Naive thymus-derived CD4-positive, alpha-beta T cell (primary cell): ENCODE results near the gene SEC61G. TPM values are rescaled to one million over a fixed set of nuclear protein-coding genes. Genes with fewer than 3 reads are reported as not detected.

ENCODE experiments used
- ATAC-seq: fragments of 150-1000 bp; cut with Tn5 transposase; 2 replicates; pipeline ENCODE4 v1.10.0; 2021; ENCODE audit warnings: mild to moderate bottlenecking, moderate library complexity
- CTCF ChIA-PET: fragments of 350-600 bp; sonication (Branson Sonifier 250); formaldehyde crosslinking; loops from one replicate; lab custom pipeline; 2021; ENCODE audit warnings: antibody characterized with exemption; lab: Charles Lee
- POLR2A ChIA-PET: fragments of 350-600 bp; sonication (Branson Sonifier 250); formaldehyde crosslinking; loops from one replicate; lab custom pipeline; 2021; ENCODE audit warnings: antibody characterized with exemption, inconsistent platforms; lab: Charles Lee
- DNase-seq, 9 donors: peaks; one replicate each; pipeline versions ENCODE4 v3.0.0 to v3.0.0-alpha.2; 2020 to 2022; ENCODE audit warnings: mixed read lengths in 1 of 9
- H3K27ac ChIP-seq: one replicate; pipeline ENCODE4 v1.7.0; 2013; ENCODE audit warnings: mild to moderate bottlenecking, low read depth, low read length, moderate library complexity
- H3K27me3 ChIP-seq, 2 donors: one replicate each; pipeline ENCODE4 v1.7.0; 2013; ENCODE audit warnings: low read length in 2 of 2, mild to moderate bottlenecking in 2 of 2, moderate library complexity in 2 of 2; ENCODE audit not compliant: control insufficient read depth in 2 of 2, insufficient read depth in 2 of 2
- H3K36me3 ChIP-seq, 3 experiments: 1 replicate in 2 of 3; 2 replicates in 1 of 3; pipeline ENCODE4 v1.7.0; 2013; ENCODE audit warnings: low read length in 3 of 3, mild to moderate bottlenecking in 3 of 3, moderate library complexity in 1 of 3; ENCODE audit not compliant: insufficient read depth in 3 of 3, control insufficient read depth in 2 of 3
- H3K4me1 ChIP-seq, 2 donors: one replicate each; pipeline ENCODE4 v1.7.0; 2013; ENCODE audit warnings: low read length in 2 of 2, mild to moderate bottlenecking in 2 of 2, moderate library complexity in 1 of 2; ENCODE audit not compliant: control insufficient read depth in 2 of 2, insufficient read depth in 2 of 2
- H3K4me3 ChIP-seq: 2 replicates; pipeline ENCODE4 v1.7.0; 2013; ENCODE audit warnings: mild to moderate bottlenecking, low read length
- H3K9me3 ChIP-seq, 3 experiments: 1 replicate in 2 of 3; 2 replicates in 1 of 3; pipeline ENCODE4 v1.7.0; 2013; ENCODE audit warnings: low read length in 3 of 3; ENCODE audit not compliant: control insufficient read depth in 2 of 3
- H3K27ac Mint-ChIP-seq, 9 donors: one replicate each; pipeline ENCODE4 v1.8.0; 2020 to 2022; ENCODE audit warnings: mixed read lengths in 9 of 9, mild to moderate bottlenecking in 8 of 9, moderate library complexity in 5 of 9, inconsistent platforms in 2 of 9
- H3K27me3 Mint-ChIP-seq, 5 donors: one replicate each; pipeline ENCODE4 v1.8.0; 2021 to 2022; ENCODE audit warnings: mixed read lengths in 5 of 5, mild to moderate bottlenecking in 1 of 5
- H3K36me3 Mint-ChIP-seq, 5 donors: one replicate each; pipeline ENCODE4 v1.8.0; 2020 to 2022; ENCODE audit warnings: mixed read lengths in 5 of 5, mild to moderate bottlenecking in 3 of 5, inconsistent platforms in 1 of 5
- H3K4me1 Mint-ChIP-seq, 7 donors: one replicate each; pipeline ENCODE4 v1.8.0; 2020 to 2022; ENCODE audit warnings: mixed read lengths in 7 of 7, mild to moderate bottlenecking in 3 of 7, inconsistent platforms in 1 of 7
- H3K4me3 Mint-ChIP-seq, 10 donors: one replicate each; pipeline ENCODE4 v1.8.0; 2020 to 2022; ENCODE audit warnings: mild to moderate bottlenecking in 10 of 10, mixed read lengths in 10 of 10, moderate library complexity in 6 of 10, inconsistent platforms in 2 of 10
- H3K9me3 Mint-ChIP-seq, 11 donors: one replicate each; pipeline ENCODE4 v1.8.0; 2020 to 2022; ENCODE audit warnings: mixed read lengths in 11 of 11, mild to moderate bottlenecking in 4 of 11, inconsistent platforms in 1 of 11, moderate library complexity in 1 of 11
- intact Hi-C, 2 donors: fragments of 100-400 bp; cut with micrococcal nuclease; formaldehyde crosslinking; loops; one replicate each; pipeline ENCODE4 v1.15.1; 2023
- polyA plus RNA-seq, 2 donors: library from polyadenylated mRNA; unstranded; fragments of 300-500 nt; fragmentation: Illumina TruSeq; gene quantifications; one replicate each; pipeline ENCODE4 v1.2.3, GENCODE V29; 2021
- total RNA-seq, 6 experiments: library from RNA in 5 of 6; stranded (reverse) in 5 of 6; gene quantifications; 1 replicate in 5 of 6; 2 replicates in 1 of 6; pipeline ENCODE4 v1.2.3 and lab custom pipeline; 2021 to 2026

Gene SEC61G
- total and polyA plus RNA-seq, 7 experiments from 2014 or later: 31.8 to 241 (median 49.3) TPM

- no peak overlapping the region for H3K4me3 Mint-ChIP-seq
- CTCF ChIA-PET: no interaction called here
- Histone ChIP-seq H3K27ac (no peak overlapping the region), H3K9me3 (no peaks in the 10 kb centered on the region), H3K4me1 (no peaks in the 10 kb centered on the region), H3K27me3 (no peaks in the 10 kb centered on the region), H3K36me3 (no peaks in the 10 kb centered on the region), H3K4me3 (no peak overlapping the region)
- no peak for ATAC-seq
- peaks cover 0 to 26% (median 14%) of the 10 kb centered on the region in 5 donors for H3K27me3 Mint-ChIP-seq
- intact Hi-C loops: no loop called here
- H3K36me3 Mint-ChIP-seq: peaks cover 0 to 1% (median 0%) of the 10 kb centered on the region in 5 donors
- peaks cover 0 to 2% (median 0%) of the 10 kb centered on the region in 11 donors for H3K9me3 Mint-ChIP-seq
- no peaks in the 10 kb centered on the region for H3K4me1 Mint-ChIP-seq
- H3K27ac Mint-ChIP-seq: no peak overlapping the region
- POLR2A ChIA-PET: no interaction called here
- no peak for DNase-seq
Observed at GRCh38 chr7:54796150-54796549, 37.1 kb upstream of the SEC61G start.

GRCh38 chr7:54792383-54792782 lies 33.4 kb upstream of the SEC61G start:
- Mint-ChIP-seq H3K4me1 (peaks cover 0 to 6% (median 4%) of the 10 kb centered on the region in 7 donors), H3K4me3 (no peak overlapping the region), H3K9me3 (peaks cover 0 to 2% (median 0%) of the 10 kb centered on the region in 11 donors), H3K36me3 (peaks cover 0 to 3% (median 0%) of the 10 kb centered on the region in 5 donors), H3K27me3 (peaks cover 18 to 36% (median 33%) of the 10 kb centered on the region in 5 donors), H3K27ac (no peak overlapping the region)
- ATAC-seq (no peak), DNase-seq (no peak)
- ChIA-PET POLR2A (no interaction called here), CTCF (no interaction called here)
- Histone ChIP-seq H3K27ac (no peak overlapping the region), H3K27me3 (no peaks in the 10 kb centered on the region), H3K36me3 (no peaks in the 10 kb centered on the region), H3K4me1 (no peaks in the 10 kb centered on the region), H3K4me3 (no peak overlapping the region), H3K9me3 (no peaks in the 10 kb centered on the region)
- intact Hi-C loops: no loop called here

GRCh38 chr7:54788664-54789063 lies 29.7 kb upstream of the SEC61G start:
- H3K27me3 Mint-ChIP-seq: peaks cover 18 to 54% (median 39%) of the 10 kb centered on the region in 5 donors
- ChIA-PET CTCF (no interaction called here), POLR2A (no interaction called here)
- H3K4me1 Mint-ChIP-seq: peaks cover 0 to 6% (median 4%) of the 10 kb centered on the region in 7 donors
- H3K36me3 ChIP-seq: no peaks in the 10 kb centered on the region
- intact Hi-C loops: no loop called here
- peak in 3 of 9 donors; percentile 2 to 23 (median 13) for DNase-seq
- peak; percentile 59 for ATAC-seq
- H3K4me3 ChIP-seq: no peak overlapping the region
- H3K4me1 ChIP-seq: no peaks in the 10 kb centered on the region
- peaks cover 0 to 3% (median 0%) of the 10 kb centered on the region in 5 donors for H3K36me3 Mint-ChIP-seq
- H3K4me3 Mint-ChIP-seq: peak overlapping the region in 5 of 10 donors; percentile 2 to 42 (median 25)
- H3K9me3 Mint-ChIP-seq: peaks cover 0 to 2% (median 0%) of the 10 kb centered on the region in 11 donors
- H3K27me3 ChIP-seq: no peaks in the 10 kb centered on the region
- H3K27ac Mint-ChIP-seq: no peak overlapping the region
- no peaks in the 10 kb centered on the region for H3K9me3 ChIP-seq
- H3K27ac ChIP-seq: no peak overlapping the region

GRCh38 chr7:54785261-54785660 lies 26.2 kb upstream of the SEC61G start:
- Histone ChIP-seq H3K4me3 (no peak overlapping the region), H3K36me3 (no peaks in the 10 kb centered on the region), H3K27me3 (no peaks in the 10 kb centered on the region), H3K9me3 (no peaks in the 10 kb centered on the region), H3K27ac (no peak overlapping the region), H3K4me1 (no peaks in the 10 kb centered on the region)
- ATAC-seq (no peak), DNase-seq (no peak)
- intact Hi-C loops: no loop called here
- H3K27me3 Mint-ChIP-seq: peaks cover 14 to 40% (median 35%) of the 10 kb centered on the region in 5 donors
- H3K36me3 Mint-ChIP-seq: no peaks in the 10 kb centered on the region
- H3K9me3 Mint-ChIP-seq: no peaks in the 10 kb centered on the region
- no peak overlapping the region for H3K4me3 Mint-ChIP-seq
- no peak overlapping the region for H3K27ac Mint-ChIP-seq
- POLR2A ChIA-PET: no interaction called here
- peaks cover 0 to 6% (median 4%) of the 10 kb centered on the region in 7 donors for H3K4me1 Mint-ChIP-seq
- CTCF ChIA-PET: no interaction called here

- DNase-seq: no peak
- no peak overlapping the region for H3K4me3 Mint-ChIP-seq
- H3K36me3 ChIP-seq: no peaks in the 10 kb centered on the region
- peaks cover 0 to 5% (median 4%) of the 10 kb centered on the region in 7 donors for H3K4me1 Mint-ChIP-seq
- no peak overlapping the region for H3K27ac ChIP-seq
- ChIA-PET CTCF (interaction anchor here (1.0 kb wide), 1 partner anchor 14 kb away, joined by 4 read pairs; no protein-coding TSS in a partner anchor), POLR2A (no interaction called here)
- H3K9me3 Mint-ChIP-seq: no peaks in the 10 kb centered on the region
- no peak for ATAC-seq
- no peaks in the 10 kb centered on the region for H3K36me3 Mint-ChIP-seq
- intact Hi-C loops: no loop called here
- H3K4me1 ChIP-seq: no peaks in the 10 kb centered on the region
- H3K27me3 ChIP-seq: no peaks in the 10 kb centered on the region
- H3K27ac Mint-ChIP-seq: no peak overlapping the region
- H3K4me3 ChIP-seq: no peak overlapping the region
- H3K27me3 Mint-ChIP-seq: peaks cover 9 to 40% (median 28%) of the 10 kb centered on the region in 5 donors
- H3K9me3 ChIP-seq: no peaks in the 10 kb centered on the region
Observed at GRCh38 chr7:54783952-54784351, 24.9 kb upstream of the SEC61G start.

- Mint-ChIP-seq H3K9me3 (peaks cover 0 to 1% (median 0%) of the 10 kb centered on the region in 11 donors), H3K27ac (no peak overlapping the region), H3K4me1 (no peaks in the 10 kb centered on the region), H3K4me3 (no peak overlapping the region), H3K36me3 (no peaks in the 10 kb centered on the region), H3K27me3 (peaks cover 3 to 36% (median 21%) of the 10 kb centered on the region in 5 donors)
- Histone ChIP-seq H3K4me3 (no peak overlapping the region), H3K9me3 (no peaks in the 10 kb centered on the region), H3K36me3 (no peaks in the 10 kb centered on the region), H3K27me3 (no peaks in the 10 kb centered on the region), H3K27ac (no peak overlapping the region), H3K4me1 (no peaks in the 10 kb centered on the region)
- intact Hi-C loops: no loop called here
- no peak for ATAC-seq
- POLR2A ChIA-PET: no interaction called here
- CTCF ChIA-PET: no interaction called here
- DNase-seq: no peak
Observed at GRCh38 chr7:54782829-54783228, 23.8 kb upstream of the SEC61G start.

GRCh38 chr7:54782314-54782713 lies 23.3 kb upstream of the SEC61G start:
- H3K27ac ChIP-seq: no peak overlapping the region
- intact Hi-C loops: no loop called here
- Mint-ChIP-seq H3K36me3 (peaks cover 0 to 1% (median 0%) of the 10 kb centered on the region in 5 donors), H3K4me1 (no peaks in the 10 kb centered on the region), H3K27ac (no peak overlapping the region), H3K9me3 (peaks cover 0 to 4% (median 1%) of the 10 kb centered on the region in 11 donors), H3K4me3 (no peak overlapping the region), H3K27me3 (peaks cover 0 to 31% (median 17%) of the 10 kb centered on the region in 5 donors)
- ChIA-PET POLR2A (no interaction called here), CTCF (no interaction called here)
- H3K36me3 ChIP-seq: no peaks in the 10 kb centered on the region
- ATAC-seq: no peak
- H3K9me3 ChIP-seq: no peaks in the 10 kb centered on the region
- H3K4me3 ChIP-seq: no peak overlapping the region
- H3K4me1 ChIP-seq: no peaks in the 10 kb centered on the region
- no peaks in the 10 kb centered on the region for H3K27me3 ChIP-seq
- no peak for DNase-seq
